Lower leg skin (tissue), 4 donors: ENCODE results near the gene PCNX1. TPM values are rescaled to one million over a fixed set of nuclear protein-coding genes. Genes with fewer than 3 reads are reported as not detected.

Experiments
- DNase-seq, 2 donors: peaks; one replicate each; pipeline ENCODE4 v3.0.0-alpha.2; 2019; ENCODE audit warnings: low spot score in 2 of 2
- H3K4me3 ChIP-seq: fragments of 200-600 bp; sonication (generic); 2 replicates; pipeline ENCODE4 v1.5.1; 2017; ENCODE audit warnings: mild to moderate bottlenecking, low read depth; ENCODE audit not compliant: poor library complexity, severe bottlenecking
- CTCF ChIP-seq, 3 donors: fragments of 450-650 bp; IDR thresholded peaks; one replicate each; pipeline ENCODE4 v1.5.1; 2016; ENCODE audit warnings: antibody characterized with exemption in 3 of 3, mild to moderate bottlenecking in 3 of 3, moderate library complexity in 2 of 3
- POLR2A ChIP-seq, 2 donors: fragments of 450-650 bp; IDR thresholded peaks; one replicate each; pipeline ENCODE4 v1.6.1; 2016 to 2017; ENCODE audit warnings: antibody characterized with exemption in 2 of 2, mild to moderate bottlenecking in 1 of 2, moderate library complexity in 1 of 2
- WGBS, 2 donors: methylation state at CpG; one replicate each; pipeline ENCODE4 v1.1.5; 2018; 5-methylcytosine and 5-hydroxymethylcytosine counted together
- intact Hi-C: fragments of 100-400 bp; cut with DNase I; formaldehyde crosslinking; loops from one replicate; pipeline ENCODE4 v1.15.0; 2023; ENCODE audit warnings: low total_unique reads
- total RNA-seq, 4 donors: library from RNA; depleted of rRNA; stranded (reverse); fragments of >200 nt; gene quantifications; one replicate each; pipeline ENCODE4 v1.1.0, GENCODE V29; 2016

PCNX1 gene
- total RNA-seq, 4 donors from 2014 or later, result 14.7 to 29.4 (median 25.6) TPM

- H3K4me3 ChIP-seq, result no peak overlapping the region
Observed at GRCh38 chr14:71022939-71023338, 115.7 kb downstream of the PCNX1 start.

GRCh38 chr14:71029236-71029781, 122.0 kb downstream of the PCNX1 start:
- intact Hi-C loops, result no loop called here
- TF ChIP-seq POLR2A (IDR thresholded peaks at IDR 0.05) (no peak), CTCF (IDR thresholded peaks at IDR 0.05) (no peak)
- DNase-seq, result no peak
- WGBS, 2 donors, result 84 to 89% methylated on average over 2 of the region's 2 CpGs
- H3K4me3 ChIP-seq, result no peak overlapping the region

More at GRCh38 chr14:71022939-71023338, 115.7 kb downstream of the PCNX1 start:
- DNase-seq, result no peak
- TF ChIP-seq POLR2A (IDR thresholded peaks at IDR 0.05), result no peak
- TF ChIP-seq CTCF (IDR thresholded peaks at IDR 0.05), result no peak
- intact Hi-C loops, result no loop called here

- intact Hi-C loops, result no loop called here
Observed at GRCh38 chr14:71031000-71031399, 123.7 kb downstream of the PCNX1 start.

GRCh38 chr14:71036433-71036832, 129.2 kb downstream of the PCNX1 start:
- no peak for DNase-seq
- whole genome bisulfite sequencing, 2 donors, result 95 to 97% methylated on average over 4 of the region's 4 CpGs
- H3K4me3 ChIP-seq, result no peak overlapping the region
- TF ChIP-seq POLR2A (IDR thresholded peaks at IDR 0.05) (no peak), CTCF (IDR thresholded peaks at IDR 0.05) (no peak)
- intact Hi-C loops, result no loop called here

More at GRCh38 chr14:71031000-71031399, 123.7 kb downstream of the PCNX1 start:
- DNase-seq, result no peak
- 89 to 95% methylated on average over 1 of the region's 1 CpG for WGBS, 2 donors
- H3K4me3 ChIP-seq, result no peak overlapping the region
- TF ChIP-seq POLR2A (IDR thresholded peaks at IDR 0.05) (no peak), CTCF (IDR thresholded peaks at IDR 0.05) (no peak)

GRCh38 chr14:71048393-71048792, 141.1 kb downstream of the PCNX1 start:
- TF ChIP-seq POLR2A (IDR thresholded peaks at IDR 0.05) (no peak), CTCF (IDR thresholded peaks at IDR 0.05) (no peak)
- H3K4me3 ChIP-seq, result no peak overlapping the region
- intact Hi-C loops, result no loop called here
- DNase-seq, result no peak
